Left ventricle myocardium inferior (tissue), 1 donor: ENCODE results near the gene SLC38A10. TPM values are rescaled to one million over a fixed set of nuclear protein-coding genes. Genes with fewer than 3 reads are reported as not detected.
A peak's percentile ranks its signal among the peaks of the same experiment; 100 is the strongest.

Experiments used
- DNase-seq: peaks from one replicate; pipeline ENCODE4 v3.0.0-alpha.2; 2020
- H3K27ac ChIP-seq: fragments of 200-600 bp; replicated peaks from 2 replicates; pipeline ENCODE4 v1.8.0; 2021
- H3K27me3 ChIP-seq: fragments of 200-600 bp; 2 replicates; pipeline ENCODE4 v1.8.0; 2021; ENCODE audit warnings: low read depth
- H3K36me3 ChIP-seq: fragments of 200-600 bp; 2 replicates; pipeline ENCODE4 v1.8.0; 2021
- H3K4me1 ChIP-seq: fragments of 200-600 bp; 2 replicates; pipeline ENCODE4 v1.8.0; 2021
- H3K4me3 ChIP-seq: fragments of 200-600 bp; 2 replicates; pipeline ENCODE4 v1.8.0; 2021; ENCODE audit warnings: mild to moderate bottlenecking, moderate library complexity
- H3K9me3 ChIP-seq: fragments of 200-600 bp; replicated peaks from 2 replicates; pipeline ENCODE4 v1.8.0; 2021
- CTCF ChIP-seq: fragments of 200-600 bp; IDR thresholded peaks from 2 replicates; pipeline ENCODE4 v1.8.0; 2021; ENCODE audit warnings: antibody characterized with exemption, mild to moderate bottlenecking, borderline replicate concordance
- intact Hi-C: fragments of 100-400 bp; cut with micrococcal nuclease; formaldehyde crosslinking; loops from one replicate; pipeline ENCODE4 v1.11.0; 2022
- total RNA-seq: library from RNA; stranded (reverse); fragmentation: NEBNext Ultra II Directional; extraction: Animal tissue kit (Norgen Biotek cat#: 25700); gene quantifications from one replicate; pipeline ENCODE4 v1.2.1, GENCODE V29; 2021
- donor health status: DM: no; HTN: yes; CAD: no; lungs with severe emphysema.

Gene SLC38A10
- total RNA-seq, 1 donor from 2014 or later: 50.1 TPM

- Histone ChIP-seq H3K9me3 (no peaks in the 10 kb centered on the region), H3K36me3 (peaks cover 16% of the 10 kb centered on the region), H3K27me3 (no peaks in the 10 kb centered on the region), H3K4me1 (peaks cover 68% of the 10 kb centered on the region), H3K27ac (no peak overlapping the region), H3K4me3 (no peak overlapping the region)
- intact Hi-C loops: no loop called here
- TF ChIP-seq CTCF: no peak
- DNase-seq: no peak
Measured at GRCh38 chr17:81288715-81289114, 6.4 kb downstream of the SLC38A10 start.

GRCh38 chr17:81287741-81288430, 7.2 kb downstream of the SLC38A10 start:
- no peak for DNase-seq
- Histone ChIP-seq H3K4me1 (peaks cover 60% of the 10 kb centered on the region), H3K4me3 (no peak overlapping the region), H3K27me3 (no peaks in the 10 kb centered on the region), H3K27ac (peak overlapping the region; percentile 49), H3K36me3 (peaks cover 24% of the 10 kb centered on the region), H3K9me3 (no peaks in the 10 kb centered on the region)
- no peak for TF ChIP-seq CTCF
- intact Hi-C loops: no loop called here

- no peaks in the 10 kb centered on the region for H3K9me3 ChIP-seq
- H3K27me3 ChIP-seq: no peaks in the 10 kb centered on the region
- DNase-seq: no peak
- H3K36me3 ChIP-seq: peaks cover 31% of the 10 kb centered on the region
- intact Hi-C loops: no loop called here
- TF ChIP-seq CTCF: no peak
- H3K4me3 ChIP-seq: no peak overlapping the region
- H3K4me1 ChIP-seq: peaks cover 53% of the 10 kb centered on the region
- H3K27ac ChIP-seq: peak overlapping the region; percentile 93
Measured at GRCh38 chr17:81287152-81287551, 8.0 kb downstream of the SLC38A10 start.

GRCh38 chr17:81286491-81287145, 8.5 kb downstream of the SLC38A10 start:
- peaks cover 37% of the 10 kb centered on the region for H3K36me3 ChIP-seq
- intact Hi-C loops: no loop called here

GRCh38 chr17:81285894-81286293, 9.2 kb downstream of the SLC38A10 start:
- Histone ChIP-seq H3K4me3 (peak overlapping the region; percentile 62), H3K36me3 (peaks cover 44% of the 10 kb centered on the region), H3K9me3 (no peaks in the 10 kb centered on the region), H3K27me3 (no peaks in the 10 kb centered on the region), H3K4me1 (peaks cover 44% of the 10 kb centered on the region), H3K27ac (peak overlapping the region; percentile 93)
- DNase-seq: no peak
- TF ChIP-seq CTCF: no peak
- intact Hi-C loops: no loop called here

More at GRCh38 chr17:81286491-81287145, 8.5 kb downstream of the SLC38A10 start:
- Histone ChIP-seq H3K27ac (peak overlapping the region; percentile 93), H3K4me3 (peak overlapping the region; percentile 62), H3K9me3 (no peaks in the 10 kb centered on the region), H3K4me1 (peaks cover 47% of the 10 kb centered on the region), H3K27me3 (no peaks in the 10 kb centered on the region)
- no peak for TF ChIP-seq CTCF
- no peak for DNase-seq
